RPMI8226 (cell line): ENCODE results near the gene KY.

Experiments
- DNase-seq: peaks from one replicate; pipeline ENCODE4 v3.0.0-alpha.2; 2015

Gene KY

DNA sequence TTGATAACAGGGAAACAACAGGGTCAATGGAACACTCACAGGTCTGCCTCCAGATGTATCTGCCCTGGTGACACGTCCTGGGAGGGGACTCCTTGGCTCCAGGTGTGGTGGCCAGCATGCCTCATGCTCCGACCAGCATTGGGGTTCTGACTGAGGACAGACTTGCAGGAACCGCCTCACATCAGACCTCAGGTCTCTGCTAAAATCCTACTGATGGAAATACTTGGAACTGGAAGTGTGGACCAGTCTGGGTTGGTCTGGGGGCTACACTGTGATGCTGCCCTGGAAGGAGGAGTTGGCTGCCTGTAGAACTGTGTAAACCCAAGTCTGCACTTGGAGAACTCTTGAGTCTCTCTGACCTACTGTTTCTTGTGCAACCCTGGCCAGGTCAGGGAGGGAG, 17.1 kb upstream of the KY start:
- no peak for DNase-seq

GRCh38 chr3:134667406-134667805, 16.6 kb upstream of the KY start:
- no peak for DNase-seq

- DNase-seq: no peak
These were observed 16.1 kb upstream of the KY start for GRCh38 chr3:134666885-134667284.

GRCh38 chr3:134666466-134666865, 15.6 kb upstream of the KY start:
- DNase-seq: no peak

DNA sequence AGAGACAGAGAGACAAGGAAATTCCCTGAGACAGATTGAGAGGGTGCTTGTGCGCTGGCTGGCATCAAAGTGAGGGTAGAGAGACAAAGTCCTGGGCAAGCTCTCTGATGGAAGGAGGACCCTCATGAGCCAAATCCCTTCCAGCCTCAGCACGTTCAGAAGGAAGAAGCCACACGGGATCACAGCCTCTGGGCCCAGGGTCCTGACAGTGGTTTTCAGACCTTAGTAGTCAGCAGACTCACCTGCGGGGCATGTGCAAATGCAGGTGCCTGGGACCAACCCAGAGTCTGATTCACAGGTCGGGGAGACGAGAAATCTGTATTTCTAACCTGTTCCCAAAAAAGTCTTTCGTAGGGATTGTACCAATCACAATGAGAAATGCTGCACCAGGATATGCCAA, 15.2 kb upstream of the KY start:
- no peak for DNase-seq

- no peak for DNase-seq
These were observed 14.4 kb upstream of the KY start for GRCh38 chr3:134665243-134665642.

DNA sequence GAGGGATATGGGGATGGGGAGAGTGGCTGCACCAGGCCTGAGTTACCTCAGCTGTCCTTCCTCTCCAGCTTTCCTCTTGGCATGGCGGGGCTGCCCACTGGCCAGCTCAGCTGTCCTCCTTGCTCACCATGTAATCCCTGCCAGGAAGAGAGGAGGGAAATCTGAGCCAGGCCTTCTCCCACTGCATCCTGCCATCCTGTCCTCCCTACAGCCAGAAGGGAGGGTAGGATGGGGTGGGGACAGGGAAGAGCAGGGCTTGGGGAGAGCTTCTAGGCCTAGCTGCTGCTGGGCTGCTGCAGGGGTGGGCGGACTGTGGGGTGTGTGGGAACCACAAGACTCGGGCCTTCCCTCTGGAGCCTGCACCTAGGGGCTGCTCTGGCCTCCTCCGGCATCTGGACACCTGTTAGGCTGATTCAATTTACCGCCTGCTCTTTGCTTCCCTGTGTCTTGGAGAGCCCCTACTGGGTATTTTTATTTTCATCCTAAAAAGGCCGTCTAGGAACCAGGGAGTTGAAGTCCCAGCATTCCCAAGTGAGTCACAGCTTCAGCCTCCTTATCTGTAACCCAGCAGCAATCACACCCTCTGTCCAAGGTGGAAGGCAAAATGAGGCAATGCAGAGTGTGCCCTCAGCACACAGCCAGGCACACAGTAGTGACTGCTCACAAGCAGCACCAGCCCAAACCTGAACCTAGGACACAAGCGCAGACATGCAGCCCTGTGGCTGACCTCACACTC, 13.1 kb upstream of the KY start:
- DNase-seq: no peak

- DNase-seq: no peak
These were observed 9.2 kb upstream of the KY start for GRCh38 chr3:134660046-134660441.

DNA sequence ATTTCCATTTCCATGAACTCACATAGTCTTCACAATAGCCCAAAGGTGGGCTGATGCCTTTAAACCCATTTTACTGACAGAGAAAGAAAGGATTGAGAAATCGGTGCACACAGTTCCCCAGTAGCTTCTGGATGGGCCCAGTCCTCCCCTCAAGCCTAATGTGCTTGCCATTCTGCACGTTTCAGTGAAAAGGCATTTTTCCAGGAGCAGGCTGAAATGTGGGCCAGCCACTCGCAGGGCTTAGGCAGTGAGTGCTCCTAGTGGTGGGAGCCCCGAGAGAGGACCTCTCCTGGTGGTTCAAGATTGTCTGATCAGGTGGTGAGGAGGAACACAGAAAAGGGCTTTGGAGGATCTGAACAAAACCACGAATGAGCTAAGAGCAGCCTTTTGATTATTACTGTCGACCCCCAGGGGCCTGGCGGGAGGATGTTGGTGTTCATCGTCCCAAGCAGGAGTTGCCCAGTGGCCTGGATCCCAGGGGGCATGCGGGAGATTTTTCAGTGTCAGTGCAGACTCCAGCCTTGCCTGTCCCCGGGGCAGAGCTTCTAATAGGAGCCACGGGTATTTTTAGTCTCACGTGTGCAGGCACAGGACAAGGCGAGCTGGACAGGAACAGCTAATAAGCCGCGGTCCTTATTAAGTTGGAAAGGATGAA, 8.7 kb upstream of the KY start:
- no peak for DNase-seq

DNA sequence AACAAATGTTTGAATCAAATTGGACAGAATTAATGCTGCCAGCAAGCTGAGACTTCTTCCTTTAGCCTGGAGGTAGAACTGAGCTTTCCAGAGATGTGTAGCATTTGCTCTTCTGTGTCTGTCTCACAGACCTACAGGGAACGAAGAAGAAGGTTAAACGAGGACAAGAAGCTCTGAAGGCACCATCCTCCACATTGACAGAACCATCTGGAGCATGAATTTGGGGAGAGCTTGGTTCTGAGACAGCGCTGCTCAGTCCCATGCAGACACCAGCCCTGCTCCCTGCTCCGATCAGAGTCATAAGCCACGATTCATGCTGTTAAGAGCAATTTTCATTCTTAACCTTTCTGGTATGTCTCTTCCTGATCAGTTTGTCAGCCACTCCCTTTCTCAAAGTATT, 7.7 kb upstream of the KY start:
- no peak for DNase-seq

- DNase-seq: no peak
These were observed 5.5 kb upstream of the KY start for GRCh38 chr3:134656211-134656800.

GRCh38 chr3:134655706-134656105, 4.9 kb upstream of the KY start:
- DNase-seq: no peak

GRCh38 chr3:134654031-134654430, 3.2 kb upstream of the KY start:
- no peak for DNase-seq

GRCh38 chr3:134652886-134653630, 2.2 kb upstream of the KY start:
- DNase-seq: no peak

DNA sequence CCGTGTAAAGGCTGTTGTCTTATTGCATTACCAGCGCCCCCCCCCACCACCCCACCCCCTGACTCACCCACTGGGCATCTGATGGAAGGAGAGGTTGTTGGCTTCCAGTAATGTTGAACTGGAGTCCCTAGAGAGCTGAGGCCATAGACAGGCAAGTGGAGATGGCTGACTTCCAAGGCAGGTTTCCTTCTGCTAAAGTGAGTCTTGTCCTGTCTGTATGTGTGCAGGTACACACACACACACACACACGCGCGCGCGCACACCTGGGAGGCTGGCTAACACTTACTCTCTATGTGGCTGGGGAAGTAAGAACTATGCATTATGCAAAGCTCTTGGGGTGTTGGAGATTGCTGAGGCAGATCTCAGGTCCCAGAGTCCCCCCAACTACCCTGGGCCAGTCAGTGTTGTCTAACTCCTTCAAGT, 1.6 kb upstream of the KY start:
- peak; percentile 46 for DNase-seq

DNA sequence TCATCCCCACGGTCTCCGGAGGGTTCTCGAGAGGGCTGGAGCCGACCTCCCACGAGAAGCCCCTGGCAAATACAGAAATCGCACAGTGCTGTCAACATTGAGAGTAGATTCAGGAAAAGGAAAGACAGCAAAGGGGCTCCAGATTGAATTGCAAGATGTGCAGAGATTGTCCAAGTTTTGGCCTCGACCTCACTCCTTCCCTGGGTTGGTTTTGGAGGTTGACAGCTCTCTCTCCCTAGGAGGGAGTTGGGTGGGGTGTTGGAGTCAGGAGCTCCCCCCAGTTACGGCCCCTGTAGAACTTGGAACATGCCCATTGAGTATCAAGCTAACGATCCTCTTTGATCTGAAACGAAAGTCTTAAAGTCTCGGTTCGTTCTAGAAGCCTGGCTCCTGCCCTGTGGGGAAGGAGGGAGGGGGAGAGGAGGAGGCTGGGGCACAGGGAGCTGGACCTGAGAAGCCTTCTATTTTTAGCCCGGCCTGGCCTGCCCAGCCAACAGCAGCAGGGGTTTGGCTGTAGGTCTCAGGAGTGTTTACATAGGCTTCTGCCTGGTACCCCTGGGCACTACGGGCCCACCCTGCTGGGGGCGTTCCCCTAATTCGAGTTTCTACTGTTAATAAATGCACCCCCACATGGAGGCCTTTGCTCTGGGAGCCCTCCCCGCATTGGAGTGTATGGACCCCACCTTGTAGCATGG, 672 bp upstream of the KY start:
- DNase-seq: peak; percentile 29

- DNase-seq: no peak
These were observed 1.6 kb downstream of the KY start for GRCh38 chr3:134649106-134649705.

- no peak for DNase-seq
These were observed 2.7 kb downstream of the KY start for GRCh38 chr3:134647902-134648760.

DNA sequence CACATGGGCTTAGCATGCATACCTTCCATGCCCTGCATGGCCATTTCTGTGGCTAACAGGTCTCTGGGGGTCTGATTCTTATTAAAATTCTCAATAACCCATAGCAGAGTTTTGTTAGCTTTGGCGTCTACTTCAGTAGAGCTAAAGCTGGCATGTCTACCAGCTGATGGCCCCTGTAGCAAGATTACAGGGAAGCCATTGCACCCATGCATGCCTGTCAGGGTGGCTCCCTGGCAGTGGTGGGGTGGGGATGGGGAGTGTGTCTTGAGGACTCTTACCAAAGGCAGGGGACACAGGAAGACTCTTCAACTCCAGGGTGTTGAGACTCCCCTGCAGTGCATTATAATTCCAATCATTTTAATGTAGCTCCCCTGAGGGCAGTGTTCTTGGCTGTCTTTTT, 4.7 kb downstream of the KY start:
- DNase-seq: no peak

DNA sequence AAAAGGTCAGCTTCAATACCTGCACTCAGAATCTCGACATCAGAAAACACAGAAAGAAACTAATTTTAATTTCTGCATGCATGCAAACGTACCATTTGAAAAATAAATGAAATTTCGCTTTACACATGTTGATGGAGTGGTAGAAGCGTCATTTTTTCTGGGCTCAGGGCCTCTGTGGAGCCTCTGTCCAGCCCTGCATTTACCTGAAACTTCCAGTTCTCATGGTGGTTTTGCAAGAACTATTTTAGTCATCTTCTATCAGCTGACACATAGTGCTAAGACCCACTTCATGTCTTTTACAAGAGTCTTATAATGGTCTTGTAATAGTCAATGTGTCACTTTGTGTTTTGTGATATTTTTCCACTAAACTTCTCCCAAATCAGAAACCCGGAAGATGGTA, 5.3 kb downstream of the KY start:
- DNase-seq: no peak

DNA sequence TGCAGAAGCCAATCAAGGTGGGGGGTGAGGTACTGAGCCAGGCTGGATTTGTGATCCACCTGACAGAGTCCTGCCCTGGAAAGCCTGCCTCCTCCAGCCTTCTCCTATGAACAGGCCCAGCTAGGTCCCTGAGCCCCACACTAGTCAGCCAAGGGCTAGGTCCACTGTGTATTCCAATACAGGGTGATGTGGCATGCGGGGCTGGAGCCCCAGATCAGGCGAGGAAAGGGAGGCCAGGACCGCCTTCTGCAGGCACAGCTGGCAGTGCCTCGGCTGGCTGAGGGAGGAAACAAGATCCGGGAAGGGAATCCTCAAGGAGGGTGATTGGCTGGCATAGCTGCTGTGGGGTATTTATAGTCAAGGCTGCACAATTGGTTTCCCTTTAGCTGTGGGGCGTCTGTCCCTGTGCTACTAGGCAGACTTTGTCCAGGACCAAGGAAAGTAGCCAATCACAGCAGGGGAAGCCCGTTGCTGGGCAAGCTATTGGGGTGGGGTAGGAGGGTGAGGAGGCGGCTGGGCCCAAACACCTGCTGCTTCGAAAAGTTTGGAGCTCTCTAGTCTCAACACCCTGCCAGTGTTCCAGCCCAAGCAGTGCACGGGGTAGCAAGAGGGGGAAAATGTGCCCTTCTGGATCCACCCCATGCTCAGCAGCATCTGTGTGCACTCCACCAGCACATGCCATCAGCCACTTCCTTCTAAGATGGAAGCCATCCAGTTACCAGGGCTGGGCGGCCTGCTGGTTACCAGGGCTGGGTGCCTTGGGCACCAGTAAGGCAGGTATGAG, 5.9 kb downstream of the KY start:
- DNase-seq: no peak
